NCI-H345 (cell line): Measurements from ENCODE around the gene HMG20B.

Experiments
- DNase-seq: peaks from one replicate; lab custom pipeline; 2025; lab: John Stamatoyannopoulos, UW

The HMG20B gene

GRCh38 chr19:3537101-3537437 is 35.7 kb upstream of the HMG20B start:
- DNase-seq: no peak

- no peak for DNase-seq
Measured at GRCh38 chr19:3537438-3538240, 35.1 kb upstream of the HMG20B start.

- no peak for DNase-seq
Measured at GRCh38 chr19:3538258-3538929, 34.4 kb upstream of the HMG20B start.

- DNase-seq: no peak
Measured at GRCh38 chr19:3538965-3539755, 33.6 kb upstream of the HMG20B start, which contains the start of gene TEKTIP1. Gene TEKTIP1 (plus strand): TSS chr19:3539174. CDS start chr19:3539178, 4 bp downstream.

GRCh38 chr19:3539756-3540118 is 33.0 kb upstream of the HMG20B start:
- DNase-seq: no peak

- no peak for DNase-seq
Measured at GRCh38 chr19:3543150-3544057, 29.3 kb upstream of the HMG20B start.

GRCh38 chr19:3544058-3544376 is 28.7 kb upstream of the HMG20B start:
- no peak for DNase-seq

- DNase-seq: peak; percentile 39
Measured at GRCh38 chr19:3544742-3545668, 27.7 kb upstream of the HMG20B start.

GRCh38 chr19:3545669-3546034 is 27.1 kb upstream of the HMG20B start:
- no peak for DNase-seq

- DNase-seq: no peak
Measured at GRCh38 chr19:3546119-3546518, 26.6 kb upstream of the HMG20B start.

GRCh38 chr19:3547301-3547731 is 25.4 kb upstream of the HMG20B start:
- no peak for DNase-seq

GRCh38 chr19:3547767-3548282 is 24.9 kb upstream of the HMG20B start:
- DNase-seq: no peak

GRCh38 chr19:3548606-3549005 is 24.1 kb upstream of the HMG20B start:
- no peak for DNase-seq

GRCh38 chr19:3549816-3550215 is 22.9 kb upstream of the HMG20B start:
- no peak for DNase-seq

GRCh38 chr19:3550947-3551791 is 21.6 kb upstream of the HMG20B start:
- no peak for DNase-seq

- no peak for DNase-seq
Measured at GRCh38 chr19:3551792-3552095, 21.0 kb upstream of the HMG20B start.

- no peak for DNase-seq
Measured at GRCh38 chr19:3554254-3555083, 18.3 kb upstream of the HMG20B start.

GRCh38 chr19:3555653-3556422 is 16.9 kb upstream of the HMG20B start:
- no peak for DNase-seq
